Cardiac muscle cell (in vitro differentiated cells and primary cell): Measurements from ENCODE around the gene NCLN. TPM values are rescaled to one million over a fixed set of nuclear protein-coding genes. Genes with fewer than 3 reads are reported as not detected.
A peak's percentile ranks its signal among the peaks of the same experiment; 100 is the strongest.

Source experiments
- DNase-seq, 2 donors: peaks; one replicate each; pipeline versions ENCODE4 v3.0.0 to v3.0.0-alpha.2; 2010 to 2017; ENCODE audit warnings: low read depth in 1 of 2, low spot score in 1 of 2
- H3K27ac ChIP-seq: fragments of 200-600 bp; sonication (generic); 2 replicates; pipeline ENCODE4 v1.5.1; 2016
- H3K27me3 ChIP-seq: fragments of 200-600 bp; sonication (generic); 2 replicates; pipeline ENCODE4 v1.6.0; 2016; ENCODE audit warnings: control low read depth
- H3K36me3 ChIP-seq: fragments of 200-600 bp; sonication (generic); 2 replicates; pipeline ENCODE4 v1.5.1; 2016; ENCODE audit warnings: control low read depth
- H3K4me1 ChIP-seq: fragments of 200-600 bp; sonication (generic); 2 replicates; pipeline ENCODE4 v1.8.1; 2017; ENCODE audit warnings: low read depth, mild to moderate bottlenecking, mixed run types
- H3K4me3 ChIP-seq: fragments of 200-600 bp; sonication (generic); 2 replicates; pipeline ENCODE4 v1.5.1; 2016; ENCODE audit warnings: mild to moderate bottlenecking
- H3K9me3 ChIP-seq: fragments of 200-600 bp; sonication (generic); 2 replicates; pipeline ENCODE4 v1.5.1; 2017; ENCODE audit warnings: low read depth, mild to moderate bottlenecking, control low read depth
- CTCF ChIP-seq: IDR thresholded peaks from 2 replicates; pipeline ENCODE4 v1.5.1; 2012; ENCODE audit warnings: low read depth, mild to moderate bottlenecking, low read length
- polyA plus RNA-seq: library from polyadenylated mRNA; unstranded; fragments of >200 nt; fragmentation: Nextera tagmentation; extraction: Ambion mirVana; gene quantifications from 2 replicates; pipeline ENCODE4 v1.2.1, GENCODE V29; 2016
- total RNA-seq: library from RNA; depleted of rRNA; stranded (reverse); fragments of >200 nt; gene quantifications from 2 replicates; pipeline ENCODE4 v1.2.3, GENCODE V29; 2016

NCLN gene
- total and polyA plus RNA-seq, 2 experiments from 2014 or later, result 30.6 to 55.7 TPM

- Histone ChIP-seq H3K9me3 (no peaks in the 10 kb centered on the region), H3K4me3 (no peak overlapping the region), H3K27me3 (no peaks in the 10 kb centered on the region), H3K27ac (no peak overlapping the region), H3K4me1 (no peaks in the 10 kb centered on the region), H3K36me3 (no peaks in the 10 kb centered on the region)
- no peak for DNase-seq
- no peak for TF ChIP-seq CTCF
Observed at GRCh38 chr19:3249408-3249807, 63.7 kb downstream of the NCLN start.

DNA sequence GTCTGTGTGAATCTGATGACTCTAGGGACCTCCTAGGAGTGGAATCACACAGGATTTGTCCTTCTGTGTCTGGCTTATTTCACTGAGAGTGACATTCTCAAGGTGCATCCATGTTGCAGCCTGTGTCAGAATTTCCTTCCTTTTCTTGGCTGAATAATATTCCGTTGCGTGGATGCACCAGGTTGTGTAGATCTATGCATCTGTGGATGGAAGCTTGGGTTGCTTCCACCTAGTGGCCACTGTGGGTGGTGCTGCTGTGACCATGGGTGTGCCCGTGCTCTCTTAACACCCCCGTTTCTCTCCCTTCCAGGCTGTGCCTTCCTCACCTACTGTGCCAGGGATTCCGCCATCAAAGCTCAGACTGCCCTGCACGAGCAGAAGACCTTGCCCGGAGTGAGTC is 64.9 kb downstream of the NCLN start:
- H3K9me3 ChIP-seq, result no peaks in the 10 kb centered on the region
- no peak overlapping the region for H3K27ac ChIP-seq
- H3K4me1 ChIP-seq, result no peaks in the 10 kb centered on the region
- no peaks in the 10 kb centered on the region for H3K27me3 ChIP-seq
- H3K36me3 ChIP-seq, result no peaks in the 10 kb centered on the region
- no peak overlapping the region for H3K4me3 ChIP-seq
- peak; percentile 51 for TF ChIP-seq CTCF
- peak in 1 of 2 donors; percentile 25 for DNase-seq

GRCh38 chr19:3251229-3251628 is 65.5 kb downstream of the NCLN start:
- no peak for DNase-seq
- Histone ChIP-seq H3K4me1 (no peaks in the 10 kb centered on the region), H3K36me3 (no peaks in the 10 kb centered on the region), H3K27me3 (no peaks in the 10 kb centered on the region), H3K27ac (no peak overlapping the region), H3K9me3 (no peaks in the 10 kb centered on the region), H3K4me3 (no peak overlapping the region)
- TF ChIP-seq CTCF, result no peak

DNA sequence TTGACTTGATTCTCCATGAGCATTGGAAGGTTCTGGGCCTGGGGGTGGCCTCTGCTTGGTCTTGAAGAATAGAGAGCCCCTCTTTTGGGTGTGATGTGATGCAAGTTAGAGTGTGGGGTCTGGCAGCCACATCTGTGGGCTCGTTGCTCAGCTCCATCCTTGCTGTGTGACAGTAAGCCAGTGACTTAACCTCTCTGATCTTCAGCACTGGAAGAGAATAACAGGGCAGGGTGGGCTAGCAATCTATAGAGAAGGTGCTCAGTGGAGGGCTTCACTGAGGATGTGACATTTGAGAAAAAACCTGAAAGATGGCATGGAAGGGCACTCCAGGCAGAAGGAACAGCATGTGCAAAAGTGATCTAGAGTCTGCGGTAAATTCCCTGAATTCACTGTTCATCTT is 66.9 kb downstream of the NCLN start:
- Histone ChIP-seq H3K4me3 (no peak overlapping the region), H3K27me3 (no peaks in the 10 kb centered on the region), H3K27ac (no peak overlapping the region), H3K36me3 (no peaks in the 10 kb centered on the region), H3K4me1 (no peaks in the 10 kb centered on the region), H3K9me3 (no peaks in the 10 kb centered on the region)
- no peak for TF ChIP-seq CTCF
- no peak for DNase-seq

DNA sequence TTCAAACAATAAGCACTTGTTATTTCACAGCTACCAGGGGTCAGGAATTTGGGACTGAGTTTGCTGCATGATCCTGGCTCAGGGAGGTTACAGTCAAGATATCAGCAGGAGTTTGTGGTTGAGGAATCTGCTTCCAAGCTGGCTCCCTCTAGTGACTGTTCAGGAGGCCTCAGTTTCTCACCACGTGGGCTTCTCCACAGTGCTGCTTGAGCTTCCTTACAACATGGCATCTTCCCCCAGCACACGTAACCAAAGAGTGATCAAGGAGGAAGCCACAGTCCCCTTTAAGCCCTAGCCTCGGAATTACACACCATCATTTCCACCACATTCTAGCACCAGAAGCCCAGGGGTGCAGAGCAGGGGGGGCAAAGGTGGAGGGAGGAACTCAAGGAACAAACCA is 67.5 kb downstream of the NCLN start:
- Histone ChIP-seq H3K4me3 (no peak overlapping the region), H3K9me3 (no peaks in the 10 kb centered on the region), H3K27ac (no peak overlapping the region), H3K4me1 (no peaks in the 10 kb centered on the region), H3K36me3 (no peaks in the 10 kb centered on the region), H3K27me3 (no peaks in the 10 kb centered on the region)
- peak in 1 of 2 donors; percentile 7 for DNase-seq
- TF ChIP-seq CTCF, result no peak

DNA sequence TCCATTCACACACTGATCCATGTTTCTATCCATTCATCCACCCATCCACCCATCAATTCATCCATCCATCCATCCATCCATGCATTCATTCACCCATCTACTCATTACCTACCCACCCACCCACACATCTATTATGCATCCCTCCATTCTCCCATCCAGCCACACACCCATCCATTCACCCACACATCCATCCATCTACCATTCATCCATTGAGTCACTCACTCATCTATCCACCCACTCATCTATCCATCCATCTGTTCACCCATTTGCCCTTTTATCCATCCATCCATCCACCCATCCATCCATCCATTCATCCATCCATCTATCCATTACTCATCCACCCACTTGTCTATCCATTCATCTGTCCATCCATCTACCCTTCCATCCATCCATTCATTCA is 68.8 kb downstream of the NCLN start:
- no peaks in the 10 kb centered on the region for H3K9me3 ChIP-seq
- H3K4me3 ChIP-seq, result no peak overlapping the region
- DNase-seq, result no peak
- H3K27me3 ChIP-seq, result no peaks in the 10 kb centered on the region
- H3K4me1 ChIP-seq, result no peaks in the 10 kb centered on the region
- no peak overlapping the region for H3K27ac ChIP-seq
- no peak for TF ChIP-seq CTCF
- H3K36me3 ChIP-seq, result no peaks in the 10 kb centered on the region
